OCI-LY7 (cell line): Measurements from ENCODE around the gene WWOX. TPM values are rescaled to one million over a fixed set of nuclear protein-coding genes. Genes with fewer than 3 reads are reported as not detected.

Experiments
- BruUV-seq: library from RNA; stranded (reverse); fragments of 400-500 nt; replicated peaks from 2 replicates; lab custom pipeline; 2021; lab: Mats Ljungman, UMichigan
- CTCF ChIA-PET: fragments of 300-600 bp; sonication (Branson Sonifier 250); formaldehyde crosslinking; loops from one replicate; lab custom pipeline; 2022; ENCODE audit warnings: antibody characterized with exemption; ENCODE audit not compliant: unreplicated experiment; lab: Charles Lee
- POLR2A ChIA-PET: fragments of 300-600 bp; sonication (Branson Sonifier 250); formaldehyde crosslinking; loops from one replicate; lab custom pipeline; 2022; ENCODE audit warnings: antibody characterized with exemption; lab: Charles Lee
- DNase-seq: peaks from one replicate; pipeline ENCODE4 v3.0.0-alpha.2; 2015; ENCODE audit warnings: low spot score
- H2AFZ ChIP-seq: fragments of 200-600 bp; sonication (generic), shearing (Covaris generic); 2 replicates; pipeline ENCODE4 v1.6.1; 2014; ENCODE audit warnings: mild to moderate bottlenecking, antibody characterized with exemption, low read length, moderate library complexity
- H3K27ac ChIP-seq: fragments of 200-600 bp; sonication (generic); 2 replicates; pipeline ENCODE4 v1.5.1; 2014; ENCODE audit warnings: mixed run types, low read depth, mild to moderate bottlenecking, moderate library complexity, low read length, inconsistent platforms; ENCODE audit not compliant: poor library complexity, severe bottlenecking
- H3K36me3 ChIP-seq: fragments of 200-600 bp; sonication (generic); 2 replicates; pipeline ENCODE4 v1.6.1; 2014; ENCODE audit warnings: mild to moderate bottlenecking, antibody characterized with exemption, low read length, moderate library complexity, mixed read lengths; ENCODE audit not compliant: insufficient read depth
- H3K4me1 ChIP-seq: fragments of 200-600 bp; sonication (generic); 2 replicates; pipeline ENCODE4 v1.5.1; 2014; ENCODE audit warnings: mild to moderate bottlenecking, low read length; ENCODE audit not compliant: insufficient read depth, poor library complexity, severe bottlenecking
- H3K4me2 ChIP-seq: fragments of 200-600 bp; sonication (generic); 2 replicates; pipeline ENCODE4 v1.6.1; 2014; ENCODE audit warnings: mild to moderate bottlenecking, low read length
- H3K4me3 ChIP-seq: fragments of 200-600 bp; sonication (generic); 2 replicates; pipeline ENCODE4 v1.5.1; 2014; ENCODE audit warnings: mild to moderate bottlenecking, low read depth, low read length; ENCODE audit not compliant: poor library complexity, severe bottlenecking
- H3K79me2 ChIP-seq: fragments of 200-600 bp; sonication (generic); 2 replicates; pipeline ENCODE4 v1.6.1; 2016; ENCODE audit warnings: low read depth, mild to moderate bottlenecking, low read length, moderate library complexity, mixed read lengths; ENCODE audit not compliant: insufficient read depth
- H3K9me2 ChIP-seq: fragments of 200-600 bp; sonication (generic); 2 replicates; pipeline ENCODE4 v1.6.1; 2016; ENCODE audit warnings: mild to moderate bottlenecking, low read length, mixed read lengths; ENCODE audit not compliant: insufficient read depth
- H3K9me3 ChIP-seq: fragments of 200-600 bp; sonication (generic); 2 replicates; pipeline ENCODE4 v1.6.1; 2014; ENCODE audit warnings: mild to moderate bottlenecking, mixed run types, low read length, mixed read lengths
- H4K20me1 ChIP-seq: fragments of 200-600 bp; sonication (generic); 2 replicates; pipeline ENCODE4 v1.6.1; 2014; ENCODE audit warnings: mild to moderate bottlenecking, antibody characterized with exemption, low read length, moderate library complexity, mixed read lengths; ENCODE audit not compliant: insufficient read depth
- CTCF ChIP-seq: fragments of 200-600 bp; sonication (generic); conservative IDR thresholded peaks from 2 replicates; pipeline ENCODE4 v1.5.1; 2014; ENCODE audit warnings: mild to moderate bottlenecking, antibody characterized with exemption, low read length, moderate library complexity, mixed read lengths
- EZH2phosphoT487 ChIP-seq: fragments of 200-600 bp; sonication (generic); IDR thresholded peaks from 2 replicates; pipeline ENCODE4 v1.6.1; 2018; ENCODE audit warnings: low read depth, borderline replicate concordance, mild to moderate bottlenecking, mixed run types, antibody characterized with exemption, low read length, moderate library complexity, mixed read lengths
- intact Hi-C: fragments of 100-400 bp; cut with micrococcal nuclease; formaldehyde crosslinking; loops from one replicate; pipeline ENCODE4 v1.10.0; 2022; ENCODE audit not compliant: unreplicated experiment
- total RNA-seq, 2 experiments: library from RNA; depleted of rRNA in 1 of 2; stranded (reverse); fragments of >200 nt in 1 of 2; shearing (Covaris generic) in 1 of 2; gene quantifications; 2 replicates each; pipeline ENCODE4 v1.2.3, GENCODE V29; 2014 to 2022

WWOX gene
- total RNA-seq, 2 experiments from 2014 or later, result 40.2 to 47.6 TPM

GRCh38 chr16:79158337-79158736 is 1058.9 kb downstream of the WWOX start:
- Histone ChIP-seq H3K4me3 (no peak overlapping the region), H2AFZ (no peak overlapping the region), H4K20me1 (no peaks in the 10 kb centered on the region), H3K9me2 (no peaks in the 10 kb centered on the region), H3K4me2 (no peak overlapping the region), H3K36me3 (no peaks in the 10 kb centered on the region), H3K9me3 (no peaks in the 10 kb centered on the region), H3K4me1 (no peaks in the 10 kb centered on the region), H3K27ac (no peak overlapping the region), H3K79me2 (no peaks in the 10 kb centered on the region)
- ChIA-PET CTCF (interaction anchor here (0.9 kb wide), 1 partner anchor 34 kb away, joined by 3 read pairs; no protein-coding TSS in a partner anchor), POLR2A (no interaction called here)
- DNase-seq, result no peak
- no peak for TF ChIP-seq CTCF
- TF ChIP-seq EZH2phosphoT487, result no peak
- intact Hi-C loops, result no loop called here
- BruUV-seq, result no TSS peak

GRCh38 chr16:79159261-79160049 is 1060.0 kb downstream of the WWOX start:
- no peak overlapping the region for H3K4me3 ChIP-seq
- no TSS peak for BruUV-seq
- no peaks in the 10 kb centered on the region for H3K36me3 ChIP-seq
- H4K20me1 ChIP-seq, result no peaks in the 10 kb centered on the region
- H3K4me1 ChIP-seq, result no peaks in the 10 kb centered on the region
- H3K9me2 ChIP-seq, result no peaks in the 10 kb centered on the region
- no peaks in the 10 kb centered on the region for H3K79me2 ChIP-seq
- intact Hi-C loops, result no loop called here
- H2AFZ ChIP-seq, result no peak overlapping the region
- H3K4me2 ChIP-seq, result no peak overlapping the region
- no peak overlapping the region for H3K27ac ChIP-seq
- H3K9me3 ChIP-seq, result no peaks in the 10 kb centered on the region
- DNase-seq, result no peak
- TF ChIP-seq CTCF (no peak), EZH2phosphoT487 (no peak)
- POLR2A ChIA-PET, result interaction anchor here (0.6 to 0.7 kb wide), 2 partner anchors 14 to 414 kb away, joined by 5 to 10 read pairs; no protein-coding TSS in a partner anchor
- CTCF ChIA-PET, result interaction anchor here (0.9 kb wide), 1 partner anchor 33 kb away, joined by 3 read pairs; no protein-coding TSS in a partner anchor

DNA sequence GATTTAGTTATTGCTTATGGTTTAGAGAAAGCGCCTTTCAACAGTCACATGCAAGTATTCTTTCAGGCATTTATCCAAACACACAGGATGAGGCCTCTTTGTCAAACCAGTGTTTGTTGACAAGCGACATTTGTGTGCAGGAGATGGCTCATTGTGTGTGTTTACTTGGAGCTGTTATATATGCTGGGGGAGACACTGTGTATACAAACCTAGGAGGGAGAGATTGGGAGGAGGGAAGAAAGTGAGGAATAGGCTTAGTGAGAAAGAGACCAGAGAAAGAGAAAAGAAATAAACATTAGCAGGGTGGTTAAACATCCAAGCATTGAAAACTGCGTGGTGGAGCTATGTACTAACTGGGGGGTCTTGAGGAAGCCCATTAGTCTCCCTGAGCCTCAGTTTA is 1063.5 kb downstream of the WWOX start:
- BruUV-seq, result no TSS peak
- no peak for DNase-seq
- ChIA-PET POLR2A (no interaction called here), CTCF (no interaction called here)
- no peak overlapping the region for H3K4me2 ChIP-seq
- H3K9me2 ChIP-seq, result no peaks in the 10 kb centered on the region
- peaks cover 5% of the 10 kb centered on the region; the same call in 1 of the 2 replicates for H3K9me3 ChIP-seq
- no peaks in the 10 kb centered on the region for H3K79me2 ChIP-seq
- H3K36me3 ChIP-seq, result no peaks in the 10 kb centered on the region
- H3K4me1 ChIP-seq, result no peaks in the 10 kb centered on the region
- intact Hi-C loops, result no loop called here
- H3K27ac ChIP-seq, result no peak overlapping the region
- no peaks in the 10 kb centered on the region for H4K20me1 ChIP-seq
- TF ChIP-seq CTCF, result no peak
- no peak for TF ChIP-seq EZH2phosphoT487
- H3K4me3 ChIP-seq, result no peak overlapping the region
- no peak overlapping the region for H2AFZ ChIP-seq
